Measurements from ENCODE around the gene SERPINA9. TPM values are rescaled to one million over a fixed set of nuclear protein-coding genes. Genes with fewer than 3 reads are reported as not detected.

The SERPINA9 gene, protein sequence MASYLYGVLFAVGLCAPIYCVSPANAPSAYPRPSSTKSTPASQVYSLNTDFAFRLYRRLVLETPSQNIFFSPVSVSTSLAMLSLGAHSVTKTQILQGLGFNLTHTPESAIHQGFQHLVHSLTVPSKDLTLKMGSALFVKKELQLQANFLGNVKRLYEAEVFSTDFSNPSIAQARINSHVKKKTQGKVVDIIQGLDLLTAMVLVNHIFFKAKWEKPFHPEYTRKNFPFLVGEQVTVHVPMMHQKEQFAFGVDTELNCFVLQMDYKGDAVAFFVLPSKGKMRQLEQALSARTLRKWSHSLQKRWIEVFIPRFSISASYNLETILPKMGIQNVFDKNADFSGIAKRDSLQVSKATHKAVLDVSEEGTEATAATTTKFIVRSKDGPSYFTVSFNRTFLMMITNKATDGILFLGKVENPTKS
- total RNA-seq, result under 1 TPM in 1 of 6 experiments, not detected in 5; 0.18 TPM
- long read RNA-seq, result 0 reads

GRCh38 chr14:94476023-94476422 is at the start of gene SERPINA9:
SERPINA9 (minus strand) TSS chr14:94476197; CDS start chr14:94469840, 6,357 bp downstream.
- Histone ChIP-seq H3K27me3 (no peaks in the 10 kb centered on the region), H3K36me3 (no peaks in the 10 kb centered on the region), H3K4me1 (peaks cover 0 to 18% (median 2%) of the 10 kb centered on the region in 4 donors), H3K4me3 (no peak within 1 kb of the TSS), H3K27ac (no peak within 1 kb of the TSS), H3K9me3 (no peaks in the 10 kb centered on the region)
- intact Hi-C loops (cut with DNase I), result no loop called here
- no peak for ATAC-seq
- WGBS (ENCODE audit: insufficient coverage, low coverage, low lambda C conversion rate, missing lambda C conversion rate), result 86% methylated on average over 2 of the region's 2 CpGs
- DNase-seq, result peak in 1 of 3 donors; percentile 10
- TF ChIP-seq CTCF (IDR thresholded peaks at IDR 0.05) (no peak), POLR2A (IDR thresholded peaks at IDR 0.05) (no peak)

DNA sequence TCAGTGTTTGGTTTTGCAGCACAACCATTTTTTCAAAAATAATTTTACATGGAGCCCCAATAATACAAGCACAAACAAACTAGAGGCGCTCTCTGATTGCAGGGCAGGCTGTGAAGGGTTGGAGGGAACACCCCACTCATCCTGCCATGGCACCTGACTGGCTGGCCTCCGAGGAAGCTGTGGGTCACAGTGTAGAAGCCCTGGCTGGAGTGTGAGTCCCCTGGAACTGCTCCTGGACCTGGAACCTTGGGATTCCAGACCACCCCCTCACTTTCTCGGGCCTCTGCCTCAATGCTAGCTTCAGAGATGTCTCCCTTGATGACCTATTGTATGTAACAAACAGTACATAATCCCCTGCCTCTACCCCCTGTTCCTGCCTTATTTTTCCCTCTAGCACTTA is 48.1 kb upstream of the SERPINA9 start:
- DNase-seq (no peak), ATAC-seq (no peak)
- peaks cover 0 to 17% (median 8%) of the 10 kb centered on the region in 4 donors for H3K4me1 ChIP-seq
- 76% methylated on average over 2 of the region's 3 CpGs for WGBS (ENCODE audit: insufficient coverage, low coverage, low lambda C conversion rate, missing lambda C conversion rate)
- intact Hi-C loops (cut with DNase I), result no loop called here
- H3K36me3 ChIP-seq, result no peaks in the 10 kb centered on the region
- TF ChIP-seq CTCF (IDR thresholded peaks at IDR 0.05) (no peak), POLR2A (IDR thresholded peaks at IDR 0.05) (no peak)
- H3K27ac ChIP-seq, result no peak overlapping the region
- H3K27me3 ChIP-seq, result no peaks in the 10 kb centered on the region
- no peak overlapping the region for H3K4me3 ChIP-seq
- H3K9me3 ChIP-seq, result no peaks in the 10 kb centered on the region

DNA sequence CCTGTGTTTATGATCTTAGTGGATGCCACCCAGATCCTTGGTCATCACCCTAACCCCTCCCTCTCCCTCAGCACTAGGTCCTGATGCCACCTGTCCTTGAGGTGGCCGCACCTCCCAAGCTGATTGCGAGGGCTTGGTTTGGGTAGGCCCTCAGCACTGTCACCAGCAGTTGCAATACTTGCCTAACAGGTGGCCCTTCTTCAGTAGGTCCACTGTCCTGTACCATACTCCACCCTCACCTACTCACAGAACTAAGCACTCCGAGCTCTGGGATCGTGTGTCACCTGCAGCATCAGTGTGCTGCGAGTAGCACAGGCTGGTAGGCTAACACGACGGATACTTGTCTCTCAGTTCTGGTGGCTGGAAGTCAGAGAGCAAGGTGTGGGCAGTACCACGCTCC is 47.3 kb upstream of the SERPINA9 start:
- TF ChIP-seq CTCF (IDR thresholded peaks at IDR 0.05), result no peak
- no peak for TF ChIP-seq POLR2A (IDR thresholded peaks at IDR 0.05)
- no peaks in the 10 kb centered on the region for H3K9me3 ChIP-seq
- ATAC-seq, result no peak
- WGBS (ENCODE audit: insufficient coverage, low coverage, low lambda C conversion rate, missing lambda C conversion rate), result no CpG with 5 or more reads among the region's 8 CpGs
- no peaks in the 10 kb centered on the region for H3K27me3 ChIP-seq
- no peak overlapping the region for H3K27ac ChIP-seq
- no peak overlapping the region for H3K4me3 ChIP-seq
- no peaks in the 10 kb centered on the region for H3K36me3 ChIP-seq
- intact Hi-C loops (cut with DNase I), result no loop called here
- no peak for DNase-seq
- peaks cover 0 to 17% (median 8%) of the 10 kb centered on the region in 4 donors for H3K4me1 ChIP-seq

DNA sequence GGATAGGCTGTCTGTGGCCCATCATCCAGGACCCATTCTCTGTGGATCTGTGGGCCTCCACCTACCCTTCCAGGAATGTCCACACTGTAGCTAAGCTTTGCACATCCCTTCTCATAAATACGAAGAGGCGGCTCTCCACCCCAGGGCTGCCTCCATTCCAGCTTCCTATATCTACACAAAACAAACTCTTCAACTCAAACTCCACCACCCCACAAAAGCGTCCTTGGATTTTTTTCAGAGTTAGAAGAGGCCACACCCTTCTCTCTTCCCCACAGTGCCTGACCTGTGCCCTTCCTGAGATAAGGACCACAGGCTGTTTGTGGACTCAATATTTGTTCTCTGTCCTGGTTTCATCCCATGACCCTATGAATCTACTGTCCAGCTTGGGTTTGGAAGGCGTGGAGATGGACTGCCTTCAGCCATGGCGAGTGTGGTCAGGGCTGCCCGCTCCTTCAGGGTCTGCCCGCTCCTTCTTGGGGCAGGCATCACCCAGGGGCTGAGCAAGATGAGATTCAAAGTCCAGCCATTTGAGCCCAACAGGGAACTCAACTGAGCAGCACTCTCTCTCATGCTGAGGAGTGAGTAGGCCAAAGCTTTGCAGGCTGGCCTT is 46.2 kb upstream of the SERPINA9 start:
- Histone ChIP-seq H3K9me3 (no peaks in the 10 kb centered on the region), H3K4me1 (peaks cover 0 to 17% (median 8%) of the 10 kb centered on the region in 4 donors), H3K27ac (peak overlapping the region in 2 of 3 donors; percentile 27 to 56), H3K36me3 (no peaks in the 10 kb centered on the region), H3K27me3 (no peaks in the 10 kb centered on the region), H3K4me3 (no peak overlapping the region)
- ATAC-seq (peak; percentile 96 to 97 (median 96)), DNase-seq (peak in 1 of 3 donors; percentile 60)
- intact Hi-C loops (cut with DNase I), result no loop called here
- 45% methylated on average over 5 of the region's 7 CpGs for WGBS (ENCODE audit: insufficient coverage, low coverage, low lambda C conversion rate, missing lambda C conversion rate)
- TF ChIP-seq CTCF (IDR thresholded peaks at IDR 0.05), result no peak
- TF ChIP-seq POLR2A (IDR thresholded peaks at IDR 0.05), result no peak

Measured in right lobe of liver (tissue), 6 donors.